ENCODE data around the gene LRCH1. TPM values are rescaled to one million over a fixed set of nuclear protein-coding genes. Genes with fewer than 3 reads are reported as not detected.

The LRCH1 gene
- total and polyA plus RNA-seq, 2 of the 13 experiments (the other 11 are each of a cell fraction or from before 2014, with no cell fraction given), result 4.1 to 12.6 TPM

- TF ChIP-seq SKIL (CRISPR knock-in tag; IDR thresholded peaks at IDR 0.05; ENCODE audit: borderline replicate concordance) (no peak), EP300 (IDR thresholded peaks at IDR 0.05; ENCODE audit: low read depth in 2 of 2, low read length in 2 of 2) (peak in 1 of 2 experiments; percentile 71; a peak in 2 of 4 replicates), EP300 (CRISPR knock-in tag; IDR thresholded peaks at IDR 0.05; ENCODE audit: borderline replicate concordance) (no peak), HOXD1 (CRISPR knock-in tag; IDR thresholded peaks at IDR 0.05) (no peak), CENPBD1 (CRISPR knock-in tag; IDR thresholded peaks at IDR 0.05; ENCODE audit: borderline replicate concordance, low read depth) (no peak), U2AF2 (IDR thresholded peaks at IDR 0.05; ENCODE audit: low read depth, low read length) (no peak), TOE1 (CRISPR knock-in tag; IDR thresholded peaks at IDR 0.05) (no peak), NCOA2 (CRISPR knock-in tag; IDR thresholded peaks at IDR 0.05) (peak; percentile 23; the same call in 1 of the 2 replicates), NFYC (CRISPR knock-in tag; IDR thresholded peaks at IDR 0.05) (no peak), KDM1A (CRISPR knock-in tag; IDR thresholded peaks at IDR 0.05) (no peak), CEBPB (IDR thresholded peaks at IDR 0.05; ENCODE audit: borderline replicate concordance, low read depth, low read length) (peak; percentile 82), MED13 (CRISPR knock-in tag; IDR thresholded peaks at IDR 0.05) (no peak), NR2F6 (IDR thresholded peaks at IDR 0.05) (peak; percentile 74), NR2F6 (CRISPR knock-in tag; IDR thresholded peaks at IDR 0.05) (peak; percentile 60; the same call in 1 of the 2 replicates), ZNF577 (CRISPR knock-in tag; IDR thresholded peaks at IDR 0.05; ENCODE audit: borderline replicate concordance, low read depth) (no peak), ZBTB40 (IDR thresholded peaks at IDR 0.05) (no peak), ZBTB40 (CRISPR knock-in tag; IDR thresholded peaks at IDR 0.05) (no peak), LCORL (IDR thresholded peaks at IDR 0.05) (no peak), LCORL (CRISPR knock-in tag; IDR thresholded peaks at IDR 0.05) (no peak), RFX3 (CRISPR knock-in tag; IDR thresholded peaks at IDR 0.05) (no peak), HHEX (CRISPR knock-in tag; IDR thresholded peaks at IDR 0.05) (no peak), STAG1 (CRISPR knock-in tag; IDR thresholded peaks at IDR 0.05) (peak; percentile 3; the same call in 1 of the 2 replicates)
Measured at GRCh38 chr13:46684287-46685001, 131.5 kb downstream of the LRCH1 start (continued).

All from HepG2 (cell line).